ENCODE results near the gene C5orf63.

Gene C5orf63

GRCh38 chr5:127014573-127014972, 58.7 kb downstream of the C5orf63 start:
- DNase-seq: no peak
- Histone ChIP-seq H3K36me3 (no peaks in the 10 kb centered on the region), H3K9me3 (no peaks in the 10 kb centered on the region)

DNA sequence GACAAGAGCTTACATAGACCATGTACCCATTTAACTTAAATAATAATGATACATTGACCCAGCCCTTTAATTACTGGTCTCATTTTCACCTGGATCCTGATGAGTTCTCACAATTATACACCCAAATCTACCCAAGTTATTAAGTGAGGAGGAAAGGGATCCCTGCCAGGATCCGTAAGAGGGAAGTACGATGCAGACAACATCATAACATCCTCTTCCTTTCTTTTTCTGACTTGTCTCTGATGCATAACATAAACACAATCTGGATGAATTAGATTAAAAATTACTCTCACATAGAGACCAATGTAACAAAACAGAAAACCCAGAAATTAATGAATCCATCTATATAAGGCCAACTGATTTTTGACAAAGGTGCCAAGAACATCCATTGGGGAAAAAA, 59.9 kb downstream of the C5orf63 start:
- no peak overlapping the region for H3K4me3 ChIP-seq (ENCODE audit: low read depth, low read length)
- no peaks in the 10 kb centered on the region for H3K4me1 ChIP-seq
- TF ChIP-seq, protein P1, sequence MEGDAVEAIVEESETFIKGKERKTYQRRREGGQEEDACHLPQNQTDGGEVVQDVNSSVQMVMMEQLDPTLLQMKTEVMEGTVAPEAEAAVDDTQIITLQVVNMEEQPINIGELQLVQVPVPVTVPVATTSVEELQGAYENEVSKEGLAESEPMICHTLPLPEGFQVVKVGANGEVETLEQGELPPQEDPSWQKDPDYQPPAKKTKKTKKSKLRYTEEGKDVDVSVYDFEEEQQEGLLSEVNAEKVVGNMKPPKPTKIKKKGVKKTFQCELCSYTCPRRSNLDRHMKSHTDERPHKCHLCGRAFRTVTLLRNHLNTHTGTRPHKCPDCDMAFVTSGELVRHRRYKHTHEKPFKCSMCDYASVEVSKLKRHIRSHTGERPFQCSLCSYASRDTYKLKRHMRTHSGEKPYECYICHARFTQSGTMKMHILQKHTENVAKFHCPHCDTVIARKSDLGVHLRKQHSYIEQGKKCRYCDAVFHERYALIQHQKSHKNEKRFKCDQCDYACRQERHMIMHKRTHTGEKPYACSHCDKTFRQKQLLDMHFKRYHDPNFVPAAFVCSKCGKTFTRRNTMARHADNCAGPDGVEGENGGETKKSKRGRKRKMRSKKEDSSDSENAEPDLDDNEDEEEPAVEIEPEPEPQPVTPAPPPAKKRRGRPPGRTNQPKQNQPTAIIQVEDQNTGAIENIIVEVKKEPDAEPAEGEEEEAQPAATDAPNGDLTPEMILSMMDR (IDR thresholded peaks at IDR 0.05; ENCODE audit: low read depth, low read length): no peak
- H3K36me3 ChIP-seq: no peaks in the 10 kb centered on the region
- H3K27me3 ChIP-seq: no peaks in the 10 kb centered on the region
- H3K9me3 ChIP-seq: no peaks in the 10 kb centered on the region
- DNase-seq: no peak

More at GRCh38 chr5:127014573-127014972, 58.7 kb downstream of the C5orf63 start:
- Histone ChIP-seq H3K4me1 (no peaks in the 10 kb centered on the region), H3K4me3 (ENCODE audit: low read depth, low read length) (no peak overlapping the region), H3K27me3 (no peaks in the 10 kb centered on the region)
- TF ChIP-seq, protein P1 (IDR thresholded peaks at IDR 0.05; ENCODE audit: low read depth, low read length): no peak

DNA sequence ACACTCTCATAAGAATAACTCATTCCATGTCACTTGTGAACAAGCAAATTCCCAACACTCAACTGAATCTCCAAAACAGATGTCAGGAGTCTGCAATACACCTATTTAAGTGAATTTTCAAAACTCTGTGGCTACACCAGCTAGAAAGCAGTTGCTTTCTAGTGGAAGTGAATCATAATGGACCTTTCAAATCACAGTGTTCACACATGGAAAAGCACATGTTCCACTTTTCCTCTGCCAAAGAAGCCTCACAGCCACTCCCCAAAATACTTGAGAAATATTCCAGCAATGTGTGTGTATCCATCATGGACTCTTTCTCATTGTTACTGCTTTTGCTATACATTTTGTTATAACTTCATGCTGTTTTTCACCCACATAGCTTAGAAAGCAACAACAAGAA, 60.4 kb downstream of the C5orf63 start:
- H3K27me3 ChIP-seq: no peaks in the 10 kb centered on the region
- no peaks in the 10 kb centered on the region for H3K4me1 ChIP-seq
- H3K4me3 ChIP-seq (ENCODE audit: low read depth, low read length): no peak overlapping the region
- TF ChIP-seq, protein P1 (IDR thresholded peaks at IDR 0.05; ENCODE audit: low read depth, low read length): no peak
- no peaks in the 10 kb centered on the region for H3K36me3 ChIP-seq
- DNase-seq: no peak
- no peaks in the 10 kb centered on the region for H3K9me3 ChIP-seq

DNA sequence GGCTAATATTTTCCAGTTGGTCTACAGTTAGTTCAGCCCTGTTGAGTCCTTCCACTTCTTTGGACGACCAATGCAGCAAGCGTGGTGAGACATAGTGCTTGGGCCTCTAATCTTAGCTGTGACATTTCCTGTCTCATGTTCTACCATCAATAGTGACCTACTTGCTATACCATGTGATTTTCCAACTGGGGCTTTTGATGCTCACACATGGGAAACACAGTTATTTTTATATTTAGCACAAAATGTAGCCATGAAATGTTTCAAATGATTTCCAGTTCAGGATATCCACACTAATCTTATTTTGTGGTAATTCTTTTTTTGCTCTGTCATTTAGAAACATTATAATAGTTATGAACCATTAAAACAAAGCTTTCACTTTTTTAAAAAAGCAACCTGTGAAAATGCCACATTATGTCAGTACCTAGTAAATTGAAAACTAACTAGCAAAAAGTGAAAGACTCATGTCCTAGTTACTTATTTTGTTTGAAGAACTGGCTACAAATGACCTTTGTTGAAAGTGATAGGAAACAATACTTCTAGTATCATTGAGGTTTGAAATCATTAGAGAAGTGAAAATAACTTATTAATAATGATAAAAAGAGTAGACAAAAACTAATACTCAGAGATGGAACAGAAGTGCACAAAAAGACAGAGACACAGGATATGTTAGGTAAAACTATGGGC, 61.2 kb downstream of the C5orf63 start:
- Histone ChIP-seq H3K36me3 (no peaks in the 10 kb centered on the region), H3K4me1 (no peaks in the 10 kb centered on the region), H3K9me3 (no peaks in the 10 kb centered on the region), H3K27me3 (no peaks in the 10 kb centered on the region), H3K4me3 (ENCODE audit: low read depth, low read length) (no peak overlapping the region)
- TF ChIP-seq, protein P1 (IDR thresholded peaks at IDR 0.05; ENCODE audit: low read depth, low read length): no peak
- DNase-seq: no peak

DNA sequence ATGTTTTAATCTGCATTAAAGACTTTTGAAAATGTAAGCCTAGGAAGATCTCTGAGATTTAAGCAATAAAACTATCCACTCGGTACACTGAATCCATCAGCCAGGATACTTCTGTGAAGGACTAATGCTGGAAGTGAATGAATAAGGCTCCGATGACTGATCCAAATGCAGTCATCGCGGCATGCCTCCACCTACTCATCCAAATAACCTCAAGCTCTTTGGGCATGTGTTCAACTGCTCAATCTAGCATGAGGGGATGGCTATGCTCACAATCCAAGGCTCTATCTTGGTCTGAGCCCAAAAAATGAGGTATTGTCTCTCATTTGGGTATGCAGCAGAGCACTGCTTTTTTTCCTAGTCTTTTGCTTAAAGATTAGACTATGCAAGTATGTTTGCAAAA, 62.1 kb downstream of the C5orf63 start:
- no peak for DNase-seq
- H3K36me3 ChIP-seq: no peaks in the 10 kb centered on the region
- H3K9me3 ChIP-seq: no peaks in the 10 kb centered on the region
- H3K27me3 ChIP-seq: no peaks in the 10 kb centered on the region
- H3K4me3 ChIP-seq (ENCODE audit: low read depth, low read length): no peak overlapping the region
- H3K4me1 ChIP-seq: no peaks in the 10 kb centered on the region
- TF ChIP-seq, protein P1 (IDR thresholded peaks at IDR 0.05; ENCODE audit: low read depth, low read length): no peak

DNA sequence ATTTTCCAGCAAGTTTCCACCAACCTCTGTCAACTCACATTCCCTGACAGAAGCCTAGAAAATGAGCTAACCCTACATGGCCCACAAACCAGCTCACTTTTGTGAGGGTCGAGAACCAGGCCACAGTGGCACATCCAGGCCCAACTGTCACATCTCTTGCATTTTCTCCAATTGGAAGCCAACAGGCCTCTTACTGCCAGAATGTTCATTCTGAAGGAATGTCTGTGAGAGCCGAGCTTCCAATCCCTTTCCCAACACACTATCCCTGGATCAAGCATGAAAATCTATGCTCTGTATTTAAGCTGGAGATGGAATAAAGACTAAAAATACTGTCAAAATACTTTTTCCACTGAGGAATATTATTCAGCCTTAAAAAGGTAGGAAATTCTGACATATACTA, 62.9 kb downstream of the C5orf63 start:
- Histone ChIP-seq H3K4me1 (no peaks in the 10 kb centered on the region), H3K4me3 (ENCODE audit: low read depth, low read length) (no peak overlapping the region), H3K27me3 (no peaks in the 10 kb centered on the region), H3K36me3 (no peaks in the 10 kb centered on the region), H3K9me3 (no peaks in the 10 kb centered on the region)
- no peak for DNase-seq
- TF ChIP-seq, protein P1 (IDR thresholded peaks at IDR 0.05; ENCODE audit: low read depth, low read length): no peak
